ENCODE measurements around the gene PRR3.
A peak's percentile ranks its signal among the peaks of the same experiment; 100 is the strongest.
"Not testable (repeated sequence)": the region's sequence is repeated elsewhere in the genome, so short reads cannot be mapped to it uniquely, and the experiment has no call there.

Gene PRR3

DNA sequence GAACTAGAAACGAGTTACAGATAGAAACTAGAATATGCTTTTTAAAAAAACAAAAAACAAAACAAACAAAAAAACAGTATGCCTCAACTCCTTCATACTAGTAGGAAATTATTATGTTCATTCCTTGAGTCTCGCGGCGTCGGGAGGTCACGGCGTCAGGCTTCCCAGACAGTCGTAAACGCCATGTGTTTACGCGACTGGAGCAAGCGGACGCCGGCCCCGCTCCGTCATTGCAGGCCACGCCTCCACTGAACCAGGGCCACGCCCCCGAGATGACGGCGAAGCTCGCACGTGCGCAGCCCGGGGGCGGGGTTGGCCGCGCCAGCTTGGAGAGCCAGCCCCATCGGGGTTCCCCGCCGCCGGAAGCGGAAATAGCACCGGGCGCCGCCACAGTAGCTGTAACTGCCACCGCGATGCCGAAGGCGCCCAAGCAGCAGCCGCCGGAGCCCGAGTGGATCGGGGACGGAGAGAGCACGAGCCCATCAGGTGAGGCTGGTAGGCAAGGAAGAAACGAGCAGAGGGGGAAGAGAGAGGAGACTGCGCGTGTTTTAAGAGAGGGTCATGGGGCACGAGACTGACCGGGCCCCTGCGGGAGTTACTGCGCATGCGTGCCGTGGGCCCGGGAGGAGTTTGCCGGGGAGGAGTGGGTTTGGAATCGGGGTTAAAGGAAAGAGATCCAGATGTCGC lies 14.1 kb downstream of the PRR3 start, which contains the start of gene ABCF1:
Gene ABCF1, plus strand, starts transcription at position 368 of the 687 bp plus-strand sequence. Its CDS starts 46 bp downstream, at position 414.
- no peaks in the 10 kb centered on the region for H3K27me3 Mint-ChIP-seq
- no peaks in the 10 kb centered on the region for H3K36me3 Mint-ChIP-seq
- ATAC-seq (ENCODE audit: low read depth) = peak; percentile 94
- peak within 1 kb of the TSS; percentile 99 for H3K4me3 Mint-ChIP-seq
- H3K9me3 Mint-ChIP-seq = no peaks in the 10 kb centered on the region
- peak within 1 kb of the TSS; percentile 97 for H3K27ac Mint-ChIP-seq
- DNase-seq (ENCODE audit: low spot score in 2 of 2) = peak; percentile 100
- peaks cover 34% of the 10 kb centered on the region for H3K4me1 Mint-ChIP-seq

- Mint-ChIP-seq H3K9me3 (no peaks in the 10 kb centered on the region), H3K4me1 (peaks cover 38% of the 10 kb centered on the region), H3K36me3 (peaks cover 4% of the 10 kb centered on the region), H3K27me3 (no peaks in the 10 kb centered on the region), H3K4me3 (peak overlapping the region; percentile 99), H3K27ac (peak overlapping the region; percentile 97)
- DNase-seq (ENCODE audit: low spot score in 2 of 2) (no peak), ATAC-seq (ENCODE audit: low read depth) (no peak)
Measured at GRCh38 chr6:30571762-30572082, 14.6 kb downstream of the PRR3 start.

- Mint-ChIP-seq H3K4me1 (peaks cover 41% of the 10 kb centered on the region), H3K27me3 (no peaks in the 10 kb centered on the region), H3K4me3 (peak overlapping the region; percentile 99), H3K36me3 (peaks cover 8% of the 10 kb centered on the region), H3K27ac (peak overlapping the region; percentile 97), H3K9me3 (no peaks in the 10 kb centered on the region)
- DNase-seq (ENCODE audit: low spot score in 2 of 2) (no peak), ATAC-seq (ENCODE audit: low read depth) (no peak)
Measured at GRCh38 chr6:30572148-30572547, 15.1 kb downstream of the PRR3 start.

DNA sequence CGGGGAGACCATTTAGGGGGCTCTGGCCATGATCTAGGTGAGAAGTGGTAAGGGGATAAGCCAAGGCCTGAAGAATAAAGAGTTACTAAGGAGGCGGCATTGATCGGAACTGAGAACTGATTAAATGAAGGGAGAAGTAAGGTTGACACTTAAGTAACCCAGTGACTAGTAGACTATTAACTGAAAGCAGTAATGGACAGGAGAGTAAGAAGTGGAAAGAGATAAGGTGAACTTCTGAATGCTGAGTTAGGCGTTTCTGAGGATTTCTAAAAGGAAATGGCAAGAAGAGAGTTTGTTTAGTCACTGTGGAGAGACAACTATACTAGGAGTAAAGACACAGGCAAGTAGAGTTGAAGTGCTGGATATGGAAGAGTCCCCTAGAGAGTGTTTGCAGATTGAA lies 16.0 kb downstream of the PRR3 start:
- ATAC-seq (ENCODE audit: low read depth) (no peak), DNase-seq (ENCODE audit: low spot score in 2 of 2) (no peak)
- no peak overlapping the region for H3K4me3 Mint-ChIP-seq
- H3K9me3 Mint-ChIP-seq = no peaks in the 10 kb centered on the region
- no peaks in the 10 kb centered on the region for H3K27me3 Mint-ChIP-seq
- H3K27ac Mint-ChIP-seq = peak overlapping the region; percentile 64
- peaks cover 16% of the 10 kb centered on the region for H3K36me3 Mint-ChIP-seq
- H3K4me1 Mint-ChIP-seq = peaks cover 42% of the 10 kb centered on the region

DNA sequence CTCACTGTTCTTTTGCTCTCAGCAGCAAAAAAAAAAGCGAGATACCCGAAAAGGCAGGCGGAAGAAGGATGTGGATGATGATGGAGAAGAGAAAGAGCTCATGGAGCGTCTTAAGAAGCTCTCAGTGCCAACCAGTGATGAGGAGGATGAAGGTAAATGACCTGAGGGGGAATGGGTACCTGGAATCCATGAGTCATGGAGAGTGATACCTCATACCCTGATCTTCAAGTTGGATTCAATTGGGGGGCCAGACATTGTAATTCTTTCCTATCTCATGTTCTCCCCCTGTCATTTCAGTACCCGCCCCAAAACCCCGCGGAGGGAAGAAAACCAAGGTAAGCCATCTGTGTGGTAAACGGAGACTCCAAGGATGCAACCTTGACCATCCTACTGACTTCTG lies 21.0 kb downstream of the PRR3 start:
- ATAC-seq (ENCODE audit: low read depth) (no peak), DNase-seq (ENCODE audit: low spot score in 2 of 2) (no peak)
- Mint-ChIP-seq H3K36me3 (peaks cover 44% of the 10 kb centered on the region), H3K9me3 (no peaks in the 10 kb centered on the region), H3K27me3 (no peaks in the 10 kb centered on the region), H3K27ac (no peak overlapping the region), H3K4me3 (no peak overlapping the region), H3K4me1 (peaks cover 15% of the 10 kb centered on the region)

GRCh38 chr6:30583921-30584320 lies 26.8 kb downstream of the PRR3 start:
- DNase-seq (ENCODE audit: low spot score in 2 of 2) (no peak), ATAC-seq (ENCODE audit: low read depth) (no peak)
- Mint-ChIP-seq H3K4me3 (no peak overlapping the region), H3K27me3 (no peaks in the 10 kb centered on the region), H3K9me3 (no peaks in the 10 kb centered on the region), H3K27ac (no peak overlapping the region), H3K36me3 (peaks cover 50% of the 10 kb centered on the region), H3K4me1 (no peaks in the 10 kb centered on the region)

DNA sequence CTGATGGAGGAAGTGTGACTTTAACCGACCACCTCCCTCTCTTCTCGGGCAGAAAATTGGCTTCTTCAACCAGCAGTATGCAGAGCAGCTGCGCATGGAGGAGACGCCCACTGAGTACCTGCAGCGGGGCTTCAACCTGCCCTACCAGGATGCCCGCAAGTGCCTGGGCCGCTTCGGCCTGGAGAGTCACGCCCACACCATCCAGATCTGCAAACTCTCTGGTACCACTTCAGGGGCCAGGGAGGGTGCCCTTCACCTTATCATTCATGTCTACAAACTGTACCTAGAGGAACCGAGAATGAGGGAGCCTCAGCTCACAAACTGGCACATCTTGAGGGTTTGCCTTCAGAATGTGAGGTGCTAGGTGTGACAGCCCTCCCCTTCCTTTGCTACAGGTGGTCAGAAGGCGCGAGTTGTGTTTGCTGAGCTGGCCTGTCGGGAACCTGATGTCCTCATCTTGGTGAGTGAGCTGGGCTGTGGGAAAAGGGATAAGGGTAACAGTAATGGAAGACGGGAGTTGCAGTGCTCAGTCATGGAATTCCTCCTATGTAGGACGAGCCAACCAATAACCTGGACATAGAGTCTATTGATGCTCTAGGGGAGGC lies 32.8 kb downstream of the PRR3 start:
- H3K27me3 Mint-ChIP-seq = no peaks in the 10 kb centered on the region
- DNase-seq (ENCODE audit: low spot score in 2 of 2) (no peak), ATAC-seq (ENCODE audit: low read depth) (no peak)
- H3K9me3 Mint-ChIP-seq = no peaks in the 10 kb centered on the region
- no peak overlapping the region for H3K4me3 Mint-ChIP-seq
- H3K4me1 Mint-ChIP-seq = peaks cover 7% of the 10 kb centered on the region
- no peak overlapping the region for H3K27ac Mint-ChIP-seq
- H3K36me3 Mint-ChIP-seq = peaks cover 32% of the 10 kb centered on the region

DNA sequence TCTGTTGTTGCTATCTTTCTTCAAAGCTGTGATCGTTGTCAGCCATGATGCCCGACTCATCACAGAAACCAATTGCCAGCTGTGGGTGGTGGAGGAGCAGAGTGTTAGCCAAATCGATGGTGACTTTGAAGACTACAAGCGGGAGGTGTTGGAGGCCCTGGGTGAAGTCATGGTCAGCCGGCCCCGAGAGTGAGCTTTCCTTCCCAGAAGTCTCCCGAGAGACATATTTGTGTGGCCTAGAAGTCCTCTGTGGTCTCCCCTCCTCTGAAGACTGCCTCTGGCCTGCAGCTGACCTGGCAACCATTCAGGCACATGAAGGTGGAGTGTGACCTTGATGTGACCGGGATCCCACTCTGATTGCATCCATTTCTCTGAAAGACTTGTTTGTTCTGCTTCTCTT lies 33.4 kb downstream of the PRR3 start:
- H3K4me3 Mint-ChIP-seq = no peak overlapping the region
- no peaks in the 10 kb centered on the region for H3K27me3 Mint-ChIP-seq
- no peak overlapping the region for H3K27ac Mint-ChIP-seq
- H3K4me1 Mint-ChIP-seq = peaks cover 7% of the 10 kb centered on the region
- ATAC-seq (ENCODE audit: low read depth) (no peak), DNase-seq (ENCODE audit: low spot score in 2 of 2) (no peak)
- peaks cover 31% of the 10 kb centered on the region for H3K36me3 Mint-ChIP-seq
- H3K9me3 Mint-ChIP-seq = no peaks in the 10 kb centered on the region

GRCh38 chr6:30591008-30591407 lies 33.9 kb downstream of the PRR3 start:
- H3K27ac Mint-ChIP-seq = no peak overlapping the region
- DNase-seq (ENCODE audit: low spot score in 2 of 2) (no peak), ATAC-seq (ENCODE audit: low read depth) (no peak)
- no peak overlapping the region for H3K4me3 Mint-ChIP-seq
- H3K4me1 Mint-ChIP-seq = peaks cover 7% of the 10 kb centered on the region
- H3K27me3 Mint-ChIP-seq = no peaks in the 10 kb centered on the region
- peaks cover 29% of the 10 kb centered on the region for H3K36me3 Mint-ChIP-seq
- H3K9me3 Mint-ChIP-seq = no peaks in the 10 kb centered on the region

- no peaks in the 10 kb centered on the region for H3K27me3 Mint-ChIP-seq
- peaks cover 9% of the 10 kb centered on the region for H3K4me1 Mint-ChIP-seq
- no peaks in the 10 kb centered on the region for H3K9me3 Mint-ChIP-seq
- no peak for DNase-seq (ENCODE audit: low spot score in 2 of 2)
- no peak overlapping the region for H3K4me3 Mint-ChIP-seq
- H3K27ac Mint-ChIP-seq = no peak overlapping the region
- no peak for ATAC-seq (ENCODE audit: low read depth)
- H3K36me3 Mint-ChIP-seq = peaks cover 21% of the 10 kb centered on the region
Measured at GRCh38 chr6:30592287-30592686, 35.2 kb downstream of the PRR3 start.

DNA sequence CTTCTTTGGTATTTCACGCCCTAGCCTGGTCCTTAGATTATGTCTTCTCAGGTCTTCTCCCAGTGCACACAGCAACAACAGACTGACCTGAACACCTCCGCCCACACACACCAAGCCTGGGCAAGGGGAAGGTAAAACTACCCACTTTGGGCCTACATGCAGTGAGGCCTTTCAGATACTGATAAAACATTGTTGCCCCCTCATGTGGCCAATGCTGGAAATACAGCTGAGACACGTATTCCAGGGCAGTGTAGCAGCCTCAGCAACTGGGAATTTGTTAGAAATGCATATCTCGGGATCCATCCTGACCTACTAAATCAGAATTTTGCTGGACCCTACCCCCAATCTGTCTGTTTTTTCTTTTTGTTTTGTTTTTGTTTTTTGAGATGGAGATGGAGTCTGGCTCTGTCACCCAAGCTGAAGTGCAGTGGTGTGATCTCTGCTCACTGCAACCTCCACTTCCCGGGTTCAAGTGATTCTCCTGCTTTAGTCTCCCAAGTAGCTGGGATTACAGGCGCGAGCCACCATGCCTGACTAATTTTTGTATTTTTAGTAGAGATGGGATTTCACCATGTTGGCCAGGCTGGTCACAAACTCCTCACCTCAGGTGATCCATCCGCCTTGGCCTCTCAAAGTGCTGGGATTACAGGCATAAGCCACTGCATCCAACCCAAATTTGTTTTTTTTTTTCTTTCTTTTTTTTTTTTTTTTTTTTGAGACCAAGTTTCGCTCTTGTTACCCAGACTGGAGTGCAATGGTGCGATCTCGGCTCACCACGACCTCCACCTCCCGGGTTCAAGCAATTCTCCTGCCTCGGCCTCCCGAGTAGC lies 40.4 kb downstream of the PRR3 start:
- H3K9me3 Mint-ChIP-seq, H3K4me3 Mint-ChIP-seq, H3K4me1 Mint-ChIP-seq, H3K27me3 Mint-ChIP-seq: not testable (repeated sequence)
- DNase-seq (ENCODE audit: low spot score in 2 of 2) = peak; percentile 77 to 82
- H3K27ac Mint-ChIP-seq = peak overlapping the region; percentile 26
- peaks cover 14% of the 10 kb centered on the region for H3K36me3 Mint-ChIP-seq
- peak; percentile 95 for ATAC-seq (ENCODE audit: low read depth)

- ATAC-seq (ENCODE audit: low read depth) (no peak), DNase-seq (ENCODE audit: low spot score in 2 of 2) (no peak)
- Mint-ChIP-seq H3K9me3 (no peaks in the 10 kb centered on the region), H3K4me3 (no peak overlapping the region), H3K4me1 (peaks cover 8% of the 10 kb centered on the region), H3K36me3 (peaks cover 23% of the 10 kb centered on the region), H3K27me3 (no peaks in the 10 kb centered on the region), H3K27ac (no peak overlapping the region)
Measured at GRCh38 chr6:30598912-30599624, 42.0 kb downstream of the PRR3 start.

DNA sequence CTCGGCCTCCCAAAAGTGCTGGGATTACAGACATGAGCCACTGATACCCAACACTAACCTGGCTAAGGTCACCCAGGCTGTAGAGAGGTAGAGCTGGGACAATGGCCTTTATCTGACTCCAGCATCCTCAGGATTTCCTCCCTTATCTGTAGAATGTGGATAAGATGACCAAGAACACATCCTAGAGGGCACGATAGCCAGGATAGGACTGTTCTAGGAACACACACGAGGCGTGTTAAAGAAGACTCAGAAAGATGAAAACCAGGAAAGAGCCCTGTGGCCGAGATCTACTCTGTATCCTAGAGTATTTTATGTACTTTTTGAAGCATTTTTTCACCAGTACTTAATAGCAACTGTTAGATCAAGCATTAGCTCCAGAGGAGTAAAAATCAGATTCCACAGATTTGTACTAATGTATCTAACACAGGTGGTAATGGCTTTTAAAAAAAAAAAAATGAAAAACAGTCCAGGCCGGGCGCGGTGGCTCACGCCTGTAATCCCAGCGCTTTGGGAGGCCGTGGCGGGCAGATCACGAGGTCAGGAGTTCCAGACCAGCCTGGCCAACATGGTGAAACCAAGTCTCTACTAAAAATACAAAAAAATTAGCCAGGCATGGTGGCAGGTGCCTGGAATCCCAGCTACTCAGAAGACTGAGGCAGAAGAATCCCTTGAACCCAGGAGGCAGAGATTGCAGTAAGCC lies 42.7 kb downstream of the PRR3 start:
- peaks cover 24% of the 10 kb centered on the region for H3K36me3 Mint-ChIP-seq
- peaks cover 7% of the 10 kb centered on the region for H3K4me1 Mint-ChIP-seq
- no peak overlapping the region for H3K4me3 Mint-ChIP-seq
- DNase-seq (ENCODE audit: low spot score in 2 of 2) (no peak), ATAC-seq (ENCODE audit: low read depth) (no peak)
- no peak overlapping the region for H3K27ac Mint-ChIP-seq
- H3K9me3 Mint-ChIP-seq = no peaks in the 10 kb centered on the region
- H3K27me3 Mint-ChIP-seq = no peaks in the 10 kb centered on the region
